MCF 10A (cell line): ENCODE data around the gene BOLA3. TPM values are rescaled to one million over a fixed set of nuclear protein-coding genes. Genes with fewer than 3 reads are reported as not detected.

Experiments
- BruUV-seq: library from RNA; stranded (reverse); fragments of 400-500 nt; replicated peaks from 2 replicates; lab custom pipeline; 2021; lab: Mats Ljungman, UMichigan
- CTCF ChIA-PET: fragments of 300-600 bp; sonication (Branson Sonifier 250); formaldehyde crosslinking; extraction: SDS; loops from one replicate; lab custom pipeline; 2021; ENCODE audit warnings: antibody characterized with exemption, inconsistent platforms; lab: Yijun Ruan, JAX
- POLR2A ChIA-PET: fragments of 300-600, 350-650 bp; sonication (Branson Sonifier 250); formaldehyde crosslinking; extraction: SDS; loops from one replicate; lab custom pipeline; 2020; ENCODE audit warnings: antibody characterized with exemption, inconsistent platforms; lab: Yijun Ruan, JAX
- DNase-seq: peaks from one replicate; pipeline ENCODE4 v3.0.0-alpha.2; 2018; ENCODE audit not compliant: unreplicated experiment
- H3K27ac Mint-ChIP-seq: one replicate; pipeline ENCODE4 v1.8.0; 2022; ENCODE audit warnings: mild to moderate bottlenecking, low read depth, mixed read lengths; ENCODE audit not compliant: unreplicated experiment
- H3K27me3 Mint-ChIP-seq: one replicate; pipeline ENCODE4 v1.8.0; 2022; ENCODE audit warnings: mixed read lengths; ENCODE audit not compliant: insufficient read depth, unreplicated experiment
- H3K36me3 Mint-ChIP-seq: one replicate; pipeline ENCODE4 v1.8.0; 2022; ENCODE audit warnings: mild to moderate bottlenecking, moderate library complexity, mixed read lengths; ENCODE audit not compliant: insufficient read depth, unreplicated experiment
- H3K4me1 Mint-ChIP-seq: one replicate; pipeline ENCODE4 v1.8.0; 2022; ENCODE audit warnings: mixed read lengths; ENCODE audit not compliant: insufficient read depth, unreplicated experiment
- H3K4me3 Mint-ChIP-seq: one replicate; pipeline ENCODE4 v1.8.0; 2022; ENCODE audit warnings: mild to moderate bottlenecking, moderate library complexity, mixed read lengths; ENCODE audit not compliant: unreplicated experiment
- H3K9me3 Mint-ChIP-seq: one replicate; pipeline ENCODE4 v1.8.0; 2022; ENCODE audit warnings: mixed read lengths; ENCODE audit not compliant: unreplicated experiment
- intact Hi-C: fragments of 100-400 bp; cut with micrococcal nuclease; formaldehyde crosslinking; loops from 2 replicates; pipeline ENCODE4 v1.14.1; 2022
- total RNA-seq: library from RNA; stranded (reverse); gene quantifications from 2 replicates; pipeline ENCODE4 v1.2.3, GENCODE V29; 2022
- TF ChIP-seq, protein P1 (sequence below): fragments of 200-600 bp; IDR thresholded peaks from one replicate; pipeline ENCODE4 v1.8.0; 2022; ENCODE audit warnings: antibody characterized with exemption, mild to moderate bottlenecking; ENCODE audit not compliant: unreplicated experiment

BOLA3 gene
- total RNA-seq, 1 experiment from 2014 or later = 72.5 TPM

DNA sequence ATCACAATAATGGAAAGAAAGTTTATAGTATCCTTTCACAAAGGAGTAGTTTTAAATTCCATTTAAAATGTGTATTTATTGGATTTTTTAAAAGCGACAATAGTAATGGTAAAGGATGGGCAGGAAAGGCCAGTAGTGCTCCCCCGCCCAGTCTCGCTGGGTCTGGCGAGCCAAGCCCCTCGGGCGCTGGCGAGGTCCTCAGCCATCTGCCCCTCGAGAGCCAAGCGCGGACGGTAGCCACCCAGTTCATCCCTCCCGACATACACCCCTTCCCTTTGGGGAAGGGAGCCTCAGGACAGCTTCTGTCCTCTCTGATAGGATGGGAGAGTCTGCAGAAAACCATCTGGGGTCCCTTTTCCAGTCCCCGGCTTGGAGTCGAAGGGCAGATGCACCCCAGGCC lies 45.2 kb downstream of the BOLA3 start:
- intact Hi-C loops = no loop called here
- no peaks in the 10 kb centered on the region for H3K9me3 Mint-ChIP-seq
- TF ChIP-seq, protein P1, sequence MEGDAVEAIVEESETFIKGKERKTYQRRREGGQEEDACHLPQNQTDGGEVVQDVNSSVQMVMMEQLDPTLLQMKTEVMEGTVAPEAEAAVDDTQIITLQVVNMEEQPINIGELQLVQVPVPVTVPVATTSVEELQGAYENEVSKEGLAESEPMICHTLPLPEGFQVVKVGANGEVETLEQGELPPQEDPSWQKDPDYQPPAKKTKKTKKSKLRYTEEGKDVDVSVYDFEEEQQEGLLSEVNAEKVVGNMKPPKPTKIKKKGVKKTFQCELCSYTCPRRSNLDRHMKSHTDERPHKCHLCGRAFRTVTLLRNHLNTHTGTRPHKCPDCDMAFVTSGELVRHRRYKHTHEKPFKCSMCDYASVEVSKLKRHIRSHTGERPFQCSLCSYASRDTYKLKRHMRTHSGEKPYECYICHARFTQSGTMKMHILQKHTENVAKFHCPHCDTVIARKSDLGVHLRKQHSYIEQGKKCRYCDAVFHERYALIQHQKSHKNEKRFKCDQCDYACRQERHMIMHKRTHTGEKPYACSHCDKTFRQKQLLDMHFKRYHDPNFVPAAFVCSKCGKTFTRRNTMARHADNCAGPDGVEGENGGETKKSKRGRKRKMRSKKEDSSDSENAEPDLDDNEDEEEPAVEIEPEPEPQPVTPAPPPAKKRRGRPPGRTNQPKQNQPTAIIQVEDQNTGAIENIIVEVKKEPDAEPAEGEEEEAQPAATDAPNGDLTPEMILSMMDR = no peak
- H3K4me1 Mint-ChIP-seq = peaks cover 13% of the 10 kb centered on the region
- BruUV-seq = no TSS peak
- H3K36me3 Mint-ChIP-seq = peaks cover 64% of the 10 kb centered on the region
- no peak for DNase-seq
- H3K27me3 Mint-ChIP-seq = no peaks in the 10 kb centered on the region
- ChIA-PET CTCF (interaction anchor here (0.8 to 0.9 kb wide), 2 partner anchors 10 to 211 kb away, joined by 3 read pairs; no protein-coding TSS in a partner anchor), POLR2A (interaction anchor here (0.5 kb wide), 1 partner anchor 18 kb away, joined by 3 read pairs; no protein-coding TSS in a partner anchor)
- no peak overlapping the region for H3K27ac Mint-ChIP-seq
- no peak overlapping the region for H3K4me3 Mint-ChIP-seq

DNA sequence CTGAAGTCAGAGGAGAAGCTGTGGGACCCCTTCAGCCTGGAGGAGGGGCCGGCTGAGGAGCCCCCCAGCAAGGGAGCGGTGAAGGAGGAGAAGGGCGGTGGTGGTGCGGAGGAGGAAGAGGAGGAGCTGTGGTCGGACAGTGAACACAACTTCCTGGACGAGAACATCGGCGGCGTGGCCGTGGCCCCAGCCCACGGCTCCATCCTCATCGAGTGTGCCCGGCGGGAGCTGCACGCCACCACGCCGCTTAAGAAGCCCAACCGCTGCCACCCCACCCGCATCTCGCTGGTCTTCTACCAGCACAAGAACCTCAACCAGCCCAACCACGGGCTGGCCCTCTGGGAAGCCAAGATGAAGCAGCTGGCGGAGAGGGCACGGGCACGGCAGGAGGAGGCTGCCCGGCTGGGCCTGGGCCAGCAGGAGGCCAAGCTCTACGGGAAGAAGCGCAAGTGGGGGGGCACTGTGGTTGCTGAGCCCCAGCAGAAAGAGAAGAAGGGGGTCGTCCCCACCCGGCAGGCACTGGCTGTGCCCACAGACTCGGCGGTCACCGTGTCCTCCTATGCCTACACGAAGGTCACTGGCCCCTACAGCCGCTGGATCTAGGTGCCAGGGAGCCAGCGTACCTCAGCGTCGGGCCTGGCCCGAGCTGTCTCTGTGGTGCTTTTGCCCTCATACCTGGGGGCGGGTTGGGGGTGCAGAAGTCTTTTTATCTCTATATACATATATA lies 46.0 kb downstream of the BOLA3 start:
- POLR2A ChIA-PET = interaction anchor here (0.5 kb wide), 1 partner anchor 19 kb away, joined by 3 read pairs; no protein-coding TSS in a partner anchor
- CTCF ChIA-PET = interaction anchor here (0.9 kb wide), 1 partner anchor 10 kb away, joined by 3 read pairs; no protein-coding TSS in a partner anchor
- Mint-ChIP-seq H3K27ac (no peak overlapping the region), H3K9me3 (no peaks in the 10 kb centered on the region), H3K4me3 (no peak overlapping the region), H3K36me3 (peaks cover 72% of the 10 kb centered on the region), H3K27me3 (no peaks in the 10 kb centered on the region), H3K4me1 (peaks cover 13% of the 10 kb centered on the region)
- DNase-seq = no peak
- TF ChIP-seq, protein P1 = no peak
- no TSS peak for BruUV-seq
- intact Hi-C loops = no loop called here

DNA sequence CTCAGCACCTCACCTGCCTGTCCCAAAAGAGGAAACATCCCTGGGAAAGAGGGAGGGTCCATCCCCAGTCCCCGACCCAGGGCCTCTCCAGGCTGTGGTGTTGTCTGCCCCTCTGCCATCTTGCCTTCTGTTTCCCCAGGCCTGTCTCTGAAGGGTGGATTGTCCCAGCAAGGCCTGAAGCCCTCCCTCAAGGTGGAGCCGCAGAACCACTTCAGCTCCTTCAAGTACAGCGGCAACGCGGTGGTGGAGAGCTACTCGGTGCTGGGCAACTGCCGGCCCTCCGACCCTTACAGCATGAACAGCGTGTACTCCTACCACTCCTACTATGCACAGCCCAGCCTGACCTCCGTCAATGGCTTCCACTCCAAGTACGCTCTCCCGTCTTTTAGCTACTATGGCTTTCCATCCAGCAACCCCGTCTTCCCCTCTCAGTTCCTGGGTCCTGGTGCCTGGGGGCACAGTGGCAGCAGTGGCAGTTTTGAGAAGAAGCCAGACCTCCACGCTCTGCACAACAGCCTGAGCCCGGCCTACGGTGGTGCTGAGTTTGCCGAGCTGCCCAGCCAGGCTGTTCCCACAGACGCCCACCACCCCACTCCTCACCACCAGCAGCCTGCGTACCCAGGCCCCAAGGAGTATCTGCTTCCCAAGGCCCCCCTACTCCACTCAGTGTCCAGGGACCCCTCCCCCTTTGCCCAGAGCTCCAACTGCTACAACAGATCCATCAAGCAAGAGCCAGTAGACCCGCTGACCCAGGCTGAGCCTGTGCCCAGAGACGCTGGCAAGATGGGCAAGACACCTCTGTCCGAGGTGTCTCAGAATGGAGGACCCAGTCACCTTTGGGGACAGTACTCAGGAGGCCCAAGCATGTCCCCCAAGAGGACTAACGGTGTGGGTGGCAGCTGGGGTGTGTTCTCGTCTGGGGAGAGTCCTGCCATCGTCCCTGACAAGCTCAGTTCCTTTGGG lies 47.2 kb downstream of the BOLA3 start:
- TF ChIP-seq, protein P1 = no peak
- intact Hi-C loops = no loop called here
- no peak for DNase-seq
- ChIA-PET POLR2A (no interaction called here), CTCF (interaction anchor here (0.5 to 0.9 kb wide), 3 partner anchors 9 to 84 kb away, joined by 3 read pairs; no protein-coding TSS in a partner anchor)
- Mint-ChIP-seq H3K9me3 (no peaks in the 10 kb centered on the region), H3K4me3 (no peak overlapping the region), H3K4me1 (peaks cover 13% of the 10 kb centered on the region), H3K27ac (no peak overlapping the region), H3K36me3 (peaks cover 78% of the 10 kb centered on the region), H3K27me3 (no peaks in the 10 kb centered on the region)
- BruUV-seq = no TSS peak
